HEK293 (cell line): ENCODE results near the gene PRSS48.

Source experiments
- CTCF ChIP-seq: fragments of 450-650 bp; formaldehyde crosslinking; IDR thresholded peaks from 2 replicates; pipeline ENCODE4 v1.5.1; 2016; ENCODE audit warnings: missing biosample characterization, missing genetic modification characterization
- KLF16 ChIP-seq: fragments of 450-650 bp; formaldehyde crosslinking; IDR thresholded peaks from 2 replicates; pipeline ENCODE4 v1.5.1; 2017; ENCODE audit warnings: missing biosample characterization, missing genetic modification characterization
- PRDM1 ChIP-seq: fragments of 450-650 bp; formaldehyde crosslinking; IDR thresholded peaks from 2 replicates; pipeline ENCODE4; 2016; ENCODE audit warnings: missing biosample characterization, missing genetic modification characterization
- REST ChIP-seq: fragments of 450-650 bp; formaldehyde crosslinking; IDR thresholded peaks from 2 replicates; pipeline ENCODE4 v1.5.1; 2016; ENCODE audit warnings: missing biosample characterization, missing genetic modification characterization
- SP2 ChIP-seq: fragments of 450-650 bp; formaldehyde crosslinking; IDR thresholded peaks from 2 replicates; pipeline ENCODE4 v1.5.1; 2016; ENCODE audit warnings: missing biosample characterization, missing genetic modification characterization
- ZNF214 ChIP-seq: fragments of 450-650 bp; formaldehyde crosslinking; IDR thresholded peaks from 2 replicates; pipeline ENCODE4 v1.5.1; 2017; ENCODE audit warnings: missing biosample characterization, mild to moderate bottlenecking, missing genetic modification characterization, borderline replicate concordance
- ZNF335 ChIP-seq: fragments of 450-650 bp; formaldehyde crosslinking; conservative IDR thresholded peaks from 2 replicates; pipeline ENCODE4 v1.5.1; 2016; ENCODE audit warnings: missing biosample characterization, missing genetic modification characterization
- ZNF354C ChIP-seq: fragments of 450-650 bp; formaldehyde crosslinking; IDR thresholded peaks from 2 replicates; pipeline ENCODE4 v1.5.1; 2016; ENCODE audit warnings: missing biosample characterization, missing genetic modification characterization, low read depth, borderline replicate concordance
- ZNF639 ChIP-seq: fragments of 450-650 bp; formaldehyde crosslinking; IDR thresholded peaks from 2 replicates; pipeline ENCODE4 v1.5.1; 2016; ENCODE audit warnings: missing biosample characterization, missing genetic modification characterization
- ZNF677 ChIP-seq: fragments of 450-650 bp; IDR thresholded peaks from 2 replicates; pipeline ENCODE4 v1.5.0; 2018; ENCODE audit warnings: missing biosample characterization, mild to moderate bottlenecking, missing genetic modification characterization, moderate library complexity
- TF ChIP-seq, protein P1 (sequence below): fragments of 450-650 bp; formaldehyde crosslinking; IDR thresholded peaks from 2 replicates; pipeline ENCODE4 v1.5.1; 2016; ENCODE audit warnings: missing biosample characterization, missing genetic modification characterization
- TF ChIP-seq, protein P2 (sequence below): IDR thresholded peaks from 2 replicates; pipeline ENCODE4 v1.6.1; 2011; ENCODE audit warnings: mild to moderate bottlenecking, low read depth, low read length, borderline replicate concordance
- TF ChIP-seq, protein P3 (sequence below): sonication (generic); formaldehyde crosslinking; IDR thresholded peaks from 2 replicates; pipeline ENCODE4 v1.8.1; 2022; ENCODE audit warnings: mild to moderate bottlenecking, moderate library complexity, missing genetic modification reagents

DNA sequence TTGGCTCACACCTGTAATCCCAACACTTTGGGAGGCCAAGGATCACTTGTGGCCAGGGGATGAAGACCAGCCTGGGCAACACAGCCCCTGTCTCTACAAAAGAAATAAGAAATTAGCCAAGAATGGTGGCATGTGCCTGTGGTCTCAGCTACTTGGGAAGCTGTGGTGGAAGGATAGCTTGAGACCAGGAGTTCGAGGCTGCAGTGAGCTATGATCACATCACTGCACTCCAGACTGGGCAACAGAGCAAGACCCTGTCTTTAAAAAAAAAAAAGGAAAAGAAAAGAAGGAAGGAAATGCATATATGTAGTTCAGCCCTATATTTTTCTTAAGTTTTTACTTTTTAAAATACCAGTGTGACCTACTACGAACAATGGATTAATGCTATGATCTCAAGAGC is 15.1 kb downstream of the PRSS48 start:
- TF ChIP-seq CTCF (tag by site-specific recombination): no peak
- no peak for TF ChIP-seq REST (tag by site-specific recombination)
- no peak for TF ChIP-seq SP2 (tag by site-specific recombination)
- TF ChIP-seq, protein P1, sequence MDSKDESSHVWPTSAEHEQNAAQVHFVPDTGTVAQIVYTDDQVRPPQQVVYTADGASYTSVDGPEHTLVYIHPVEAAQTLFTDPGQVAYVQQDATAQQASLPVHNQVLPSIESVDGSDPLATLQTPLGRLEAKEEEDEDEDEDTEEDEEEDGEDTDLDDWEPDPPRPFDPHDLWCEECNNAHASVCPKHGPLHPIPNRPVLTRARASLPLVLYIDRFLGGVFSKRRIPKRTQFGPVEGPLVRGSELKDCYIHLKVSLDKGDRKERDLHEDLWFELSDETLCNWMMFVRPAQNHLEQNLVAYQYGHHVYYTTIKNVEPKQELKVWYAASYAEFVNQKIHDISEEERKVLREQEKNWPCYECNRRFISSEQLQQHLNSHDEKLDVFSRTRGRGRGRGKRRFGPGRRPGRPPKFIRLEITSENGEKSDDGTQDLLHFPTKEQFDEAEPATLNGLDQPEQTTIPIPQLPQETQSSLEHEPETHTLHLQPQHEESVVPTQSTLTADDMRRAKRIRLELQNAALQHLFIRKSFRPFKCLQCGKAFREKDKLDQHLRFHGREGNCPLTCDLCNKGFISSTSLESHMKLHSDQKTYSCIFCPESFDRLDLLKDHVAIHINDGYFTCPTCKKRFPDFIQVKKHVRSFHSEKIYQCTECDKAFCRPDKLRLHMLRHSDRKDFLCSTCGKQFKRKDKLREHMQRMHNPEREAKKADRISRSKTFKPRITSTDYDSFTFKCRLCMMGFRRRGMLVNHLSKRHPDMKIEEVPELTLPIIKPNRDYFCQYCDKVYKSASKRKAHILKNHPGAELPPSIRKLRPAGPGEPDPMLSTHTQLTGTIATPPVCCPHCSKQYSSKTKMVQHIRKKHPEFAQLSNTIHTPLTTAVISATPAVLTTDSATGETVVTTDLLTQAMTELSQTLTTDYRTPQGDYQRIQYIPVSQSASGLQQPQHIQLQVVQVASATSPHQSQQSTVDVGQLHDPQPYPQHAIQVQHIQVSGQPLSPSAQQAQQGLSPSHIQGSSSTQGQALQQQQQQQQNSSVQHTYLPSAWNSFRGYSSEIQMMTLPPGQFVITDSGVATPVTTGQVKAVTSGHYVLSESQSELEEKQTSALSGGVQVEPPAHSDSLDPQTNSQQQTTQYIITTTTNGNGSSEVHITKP (tag by site-specific recombination): no peak
- TF ChIP-seq, protein P2, sequence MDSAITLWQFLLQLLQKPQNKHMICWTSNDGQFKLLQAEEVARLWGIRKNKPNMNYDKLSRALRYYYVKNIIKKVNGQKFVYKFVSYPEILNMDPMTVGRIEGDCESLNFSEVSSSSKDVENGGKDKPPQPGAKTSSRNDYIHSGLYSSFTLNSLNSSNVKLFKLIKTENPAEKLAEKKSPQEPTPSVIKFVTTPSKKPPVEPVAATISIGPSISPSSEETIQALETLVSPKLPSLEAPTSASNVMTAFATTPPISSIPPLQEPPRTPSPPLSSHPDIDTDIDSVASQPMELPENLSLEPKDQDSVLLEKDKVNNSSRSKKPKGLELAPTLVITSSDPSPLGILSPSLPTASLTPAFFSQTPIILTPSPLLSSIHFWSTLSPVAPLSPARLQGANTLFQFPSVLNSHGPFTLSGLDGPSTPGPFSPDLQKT: no peak
- TF ChIP-seq ZNF354C (tag by site-specific recombination): no peak
- TF ChIP-seq ZNF639 (tag by site-specific recombination): no peak
- TF ChIP-seq PRDM1 (tag by site-specific recombination): no peak
- TF ChIP-seq, protein P3, sequence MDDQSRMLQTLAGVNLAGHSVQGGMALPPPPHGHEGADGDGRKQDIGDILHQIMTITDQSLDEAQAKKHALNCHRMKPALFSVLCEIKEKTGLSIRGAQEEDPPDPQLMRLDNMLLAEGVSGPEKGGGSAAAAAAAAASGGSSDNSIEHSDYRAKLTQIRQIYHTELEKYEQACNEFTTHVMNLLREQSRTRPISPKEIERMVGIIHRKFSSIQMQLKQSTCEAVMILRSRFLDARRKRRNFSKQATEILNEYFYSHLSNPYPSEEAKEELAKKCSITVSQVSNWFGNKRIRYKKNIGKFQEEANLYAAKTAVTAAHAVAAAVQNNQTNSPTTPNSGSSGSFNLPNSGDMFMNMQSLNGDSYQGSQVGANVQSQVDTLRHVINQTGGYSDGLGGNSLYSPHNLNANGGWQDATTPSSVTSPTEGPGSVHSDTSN: no peak
- TF ChIP-seq KLF16 (tag by site-specific recombination): no peak
- no peak for TF ChIP-seq ZNF214 (tag by site-specific recombination)
- no peak for TF ChIP-seq ZNF335
- no peak for TF ChIP-seq ZNF677
